GM18867 (cell line): Measurements from ENCODE around the gene C1orf56.

ENCODE experiments used
- ATAC-seq: cut with Tn5 transposase; IDR thresholded peaks from one replicate; pipeline ENCODE4 v1.9.1; 2021; ENCODE audit warnings: mild to moderate bottlenecking, moderate library complexity; ENCODE audit not compliant: unreplicated experiment

The C1orf56 gene, protein sequence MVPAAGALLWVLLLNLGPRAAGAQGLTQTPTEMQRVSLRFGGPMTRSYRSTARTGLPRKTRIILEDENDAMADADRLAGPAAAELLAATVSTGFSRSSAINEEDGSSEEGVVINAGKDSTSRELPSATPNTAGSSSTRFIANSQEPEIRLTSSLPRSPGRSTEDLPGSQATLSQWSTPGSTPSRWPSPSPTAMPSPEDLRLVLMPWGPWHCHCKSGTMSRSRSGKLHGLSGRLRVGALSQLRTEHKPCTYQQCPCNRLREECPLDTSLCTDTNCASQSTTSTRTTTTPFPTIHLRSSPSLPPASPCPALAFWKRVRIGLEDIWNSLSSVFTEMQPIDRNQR

DNA sequence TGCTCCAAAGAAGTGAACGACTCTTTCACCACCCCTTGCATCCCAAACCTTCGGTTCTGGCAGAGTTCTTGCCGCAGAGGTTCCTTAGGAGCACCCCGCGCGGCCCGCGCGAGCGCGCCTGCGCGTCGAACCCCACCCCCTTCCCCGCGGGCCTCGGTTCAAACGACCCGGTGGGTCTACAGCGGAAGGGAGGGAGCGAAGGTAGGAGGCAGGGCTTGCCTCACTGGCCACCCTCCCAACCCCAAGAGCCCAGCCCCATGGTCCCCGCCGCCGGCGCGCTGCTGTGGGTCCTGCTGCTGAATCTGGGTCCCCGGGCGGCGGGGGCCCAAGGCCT is at the start of gene C1orf56:
Gene C1orf56, plus strand, starts transcription at position 161 of the 334 bp plus-strand sequence. Its CDS starts 97 bp downstream, at position 258.
- ATAC-seq = peak; percentile 44

DNA sequence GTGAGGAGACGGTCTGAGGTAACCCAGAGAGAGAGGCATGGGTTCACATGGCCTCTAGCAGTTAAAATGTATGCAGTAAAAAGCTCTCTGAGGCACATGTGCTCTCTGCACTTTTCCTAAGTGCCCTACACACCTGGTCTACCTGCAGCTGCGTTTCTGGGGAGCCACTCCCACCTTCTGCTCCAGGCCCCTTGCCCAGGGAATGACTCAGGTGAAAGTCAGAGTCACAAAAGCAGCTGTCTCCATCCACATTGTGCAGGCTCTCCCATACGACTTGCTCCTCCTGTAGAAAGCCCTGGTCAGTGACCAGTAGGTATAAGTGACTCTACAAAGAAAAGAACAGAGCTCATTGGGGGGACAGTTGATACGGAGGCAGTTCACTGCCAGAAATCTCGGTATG is 49.6 kb upstream of the C1orf56 start:
- ATAC-seq = no peak

DNA sequence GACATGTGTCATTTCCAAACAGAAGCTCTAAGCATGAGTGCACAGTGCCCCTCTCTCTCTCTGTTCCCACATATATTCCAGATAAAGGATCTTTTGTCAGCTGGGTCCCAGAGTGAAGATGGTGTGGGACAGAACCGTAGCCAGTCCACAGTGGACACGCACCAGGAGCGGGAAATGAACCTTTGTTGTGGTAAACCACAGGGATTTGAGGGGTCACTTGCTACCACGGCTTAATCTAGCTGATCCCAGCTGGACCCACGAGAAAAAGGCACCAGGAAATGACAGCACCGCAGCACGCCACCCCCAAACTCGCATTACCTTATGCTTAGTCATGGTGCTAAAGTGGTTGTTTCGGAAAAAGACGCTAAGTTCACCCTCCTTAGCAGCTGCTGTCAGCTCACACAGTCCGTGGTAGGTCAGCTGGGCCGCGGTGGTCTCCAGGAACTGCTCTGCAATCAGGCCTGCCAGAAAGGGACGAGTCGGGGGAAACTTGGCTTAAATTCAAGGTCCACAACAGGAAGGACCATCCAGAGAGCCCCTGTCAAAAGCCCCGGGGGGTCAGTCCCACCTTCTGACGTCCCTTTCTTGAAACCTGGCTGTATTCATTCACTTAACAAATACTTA is 48.4 kb upstream of the C1orf56 start:
- no peak for ATAC-seq

DNA sequence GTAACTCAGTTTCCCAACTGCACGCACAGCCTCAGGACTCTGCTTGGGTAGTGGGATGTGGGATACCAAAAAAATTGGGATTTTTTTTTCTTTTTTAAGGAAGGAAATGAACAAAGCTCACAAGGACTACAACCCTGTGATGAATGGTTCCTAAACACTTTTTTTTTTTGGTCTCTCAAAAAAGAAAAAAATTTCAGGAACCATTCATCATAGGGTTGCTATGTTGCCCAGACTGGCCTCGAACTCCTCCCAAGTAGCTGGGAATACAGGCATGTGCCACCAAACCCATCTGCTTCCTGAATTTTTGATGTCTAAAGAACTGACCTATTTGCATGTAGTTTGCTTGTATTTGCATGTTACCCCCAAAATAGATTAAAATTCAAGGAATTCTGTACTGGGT is 47.6 kb upstream of the C1orf56 start:
- no peak for ATAC-seq

DNA sequence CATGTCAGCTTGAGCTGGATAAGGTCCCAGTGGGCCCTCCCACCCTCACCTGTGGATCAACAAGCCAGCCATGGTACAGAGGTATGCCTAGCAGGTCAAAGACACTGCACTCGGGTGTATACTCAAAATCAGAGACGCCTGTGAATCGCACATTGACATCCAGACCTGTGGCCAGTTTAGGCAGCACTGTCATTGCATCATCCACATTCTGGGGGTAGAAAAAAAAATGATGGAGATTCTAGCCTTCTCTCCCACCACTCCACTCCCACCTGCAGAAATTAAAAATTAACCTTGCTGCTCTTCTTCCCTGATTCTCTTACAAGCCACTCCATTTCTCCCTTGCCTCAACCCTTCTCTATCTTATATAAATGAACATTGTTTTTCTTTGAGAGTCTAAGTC is 47.1 kb upstream of the C1orf56 start:
- no peak for ATAC-seq

DNA sequence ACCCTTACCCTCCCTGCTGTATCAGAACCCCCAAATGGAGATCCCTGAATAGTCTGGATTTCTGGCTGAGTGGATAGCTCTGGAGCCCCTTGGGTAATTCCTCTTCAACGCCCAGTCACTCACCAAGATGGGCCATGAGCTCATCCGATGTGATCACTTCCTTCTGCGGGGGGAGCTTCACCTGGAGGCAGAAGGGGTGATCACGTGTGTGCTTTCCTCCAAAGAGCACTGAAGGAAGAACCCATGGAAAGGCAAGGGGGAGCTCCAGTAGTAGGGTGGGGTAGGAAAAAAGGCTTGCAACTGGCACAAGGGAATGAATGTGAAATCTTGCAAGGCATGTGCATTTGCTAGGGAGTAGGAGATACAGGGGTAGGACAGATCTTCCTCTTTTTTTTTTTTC is 45.9 kb upstream of the C1orf56 start:
- ATAC-seq = no peak

DNA sequence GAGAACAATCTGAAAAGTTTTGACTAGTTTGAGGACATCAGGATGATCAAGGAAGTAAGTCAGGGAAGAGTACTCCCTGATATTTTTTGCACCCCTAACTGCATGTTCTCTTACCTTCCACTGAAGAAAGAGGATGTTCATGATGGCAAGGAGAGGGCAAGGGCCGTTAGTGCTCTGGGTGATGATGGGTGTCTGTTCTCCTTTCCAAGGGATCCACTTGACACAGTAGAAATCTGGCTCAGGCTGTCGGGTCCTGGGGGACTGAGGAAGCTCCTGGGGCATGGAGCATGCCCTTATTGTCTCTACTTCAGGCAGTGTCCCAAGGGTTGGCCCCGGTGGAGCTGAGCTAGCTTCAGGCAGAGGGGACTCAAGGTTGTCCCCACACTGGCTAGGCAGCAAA is 45.5 kb upstream of the C1orf56 start:
- no peak for ATAC-seq

DNA sequence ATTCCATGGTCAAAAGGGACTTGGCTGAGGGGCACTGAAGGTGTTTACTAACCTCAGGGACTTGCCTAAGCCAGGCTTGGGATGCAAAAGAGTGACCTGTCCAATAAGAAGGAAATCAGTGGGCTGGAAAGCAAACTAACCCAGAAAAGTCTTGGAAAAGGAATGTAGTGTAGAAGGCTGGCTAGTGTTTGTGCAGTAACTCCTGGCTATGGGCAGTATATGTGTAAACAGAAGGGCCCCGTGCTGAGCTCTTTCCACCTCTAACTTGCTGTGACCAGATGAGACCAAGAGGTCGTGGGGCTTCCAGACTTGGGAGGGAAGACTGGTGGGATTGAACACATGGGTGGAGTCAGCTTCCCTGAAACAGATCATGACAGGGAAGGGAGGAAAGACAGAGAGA is 44.9 kb upstream of the C1orf56 start:
- no peak for ATAC-seq

DNA sequence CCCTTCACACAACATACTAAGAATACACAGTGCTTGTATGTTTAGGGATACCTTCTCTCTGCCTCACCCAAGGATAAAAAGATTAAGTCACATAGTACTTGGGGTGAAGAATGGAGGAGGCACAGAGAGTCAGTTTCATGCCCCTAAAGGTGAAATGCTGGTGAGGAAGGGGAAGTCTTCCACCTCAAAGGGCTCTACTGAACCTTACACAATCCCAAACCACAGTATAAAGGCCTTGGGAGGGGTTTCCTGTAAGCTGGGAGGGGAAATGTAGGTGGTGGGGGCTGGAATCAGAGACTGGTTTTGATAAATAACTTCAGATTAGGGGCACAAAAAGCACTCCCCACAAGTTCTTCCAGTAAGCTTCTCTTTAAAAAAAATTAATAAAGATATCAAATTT is 44.4 kb upstream of the C1orf56 start:
- ATAC-seq = no peak

DNA sequence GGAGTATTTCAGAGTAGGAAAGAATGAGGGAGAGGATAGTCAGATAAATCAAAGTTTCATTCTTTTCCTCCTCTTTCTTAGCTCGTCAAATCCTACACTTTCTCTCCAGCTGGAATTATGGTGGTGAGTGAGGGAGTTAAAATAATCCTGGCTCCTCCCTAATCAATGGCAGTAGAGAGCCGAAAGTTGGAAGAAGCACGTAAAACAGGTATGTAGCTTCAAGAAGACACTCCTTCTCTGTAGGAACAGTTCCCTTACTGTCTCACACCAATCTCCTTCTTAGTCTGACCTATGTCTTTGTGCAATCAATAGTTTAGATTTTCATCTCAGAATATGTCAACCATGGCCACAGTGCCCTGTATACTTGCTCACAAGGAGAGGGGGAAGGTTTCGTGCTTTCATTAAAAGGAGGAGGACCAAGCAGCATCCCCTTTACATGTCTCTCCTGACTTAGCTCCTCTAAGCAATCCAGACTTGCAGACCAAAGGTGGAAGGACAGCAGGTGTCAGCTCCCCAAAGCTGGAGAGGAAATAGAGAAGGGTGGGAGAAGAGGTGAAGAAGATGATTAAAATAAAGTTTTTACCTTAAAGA is 41.7 kb upstream of the C1orf56 start:
- no peak for ATAC-seq

DNA sequence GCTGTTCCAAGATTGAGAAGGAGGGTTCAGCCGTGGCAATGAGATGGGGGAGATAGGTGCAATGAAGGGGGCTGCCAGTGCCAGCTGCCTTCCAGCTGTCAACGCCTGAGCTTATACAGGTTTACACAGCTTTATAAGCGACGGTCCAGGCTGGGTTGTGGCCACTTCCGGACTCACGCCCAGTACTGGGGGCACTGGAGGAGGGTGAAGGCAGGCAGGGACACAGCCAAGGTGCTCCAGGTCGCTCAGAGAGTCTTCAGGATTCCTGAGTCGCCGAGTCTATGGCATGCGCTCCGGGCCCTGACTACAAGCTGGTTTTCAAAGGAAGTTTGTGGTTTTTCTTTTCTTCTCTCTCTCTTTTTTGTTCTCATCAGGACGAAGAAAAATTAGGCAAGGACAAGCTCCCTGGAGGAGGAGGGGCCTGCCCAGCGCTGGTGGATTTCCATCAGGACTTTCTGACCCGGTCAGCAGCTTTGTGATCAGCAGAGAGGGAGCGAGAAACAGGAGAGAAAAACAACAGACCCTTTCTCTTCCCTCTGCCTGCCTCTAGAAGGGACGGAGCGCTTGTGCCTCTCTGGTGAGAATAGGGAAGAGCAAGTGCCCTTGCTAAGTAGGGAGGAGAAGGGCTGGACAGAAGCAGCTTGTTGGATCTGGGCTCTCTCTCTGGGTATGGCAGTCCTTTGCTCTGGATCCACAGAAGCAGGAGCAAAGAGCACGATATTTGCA is 41.1 kb upstream of the C1orf56 start, which contains the start of gene MINDY1:
Gene MINDY1, minus strand, starts transcription at position 576 of the 726 bp plus-strand sequence. CDS start 4,285 bp downstream, outside the sequence.
- ATAC-seq = no peak

DNA sequence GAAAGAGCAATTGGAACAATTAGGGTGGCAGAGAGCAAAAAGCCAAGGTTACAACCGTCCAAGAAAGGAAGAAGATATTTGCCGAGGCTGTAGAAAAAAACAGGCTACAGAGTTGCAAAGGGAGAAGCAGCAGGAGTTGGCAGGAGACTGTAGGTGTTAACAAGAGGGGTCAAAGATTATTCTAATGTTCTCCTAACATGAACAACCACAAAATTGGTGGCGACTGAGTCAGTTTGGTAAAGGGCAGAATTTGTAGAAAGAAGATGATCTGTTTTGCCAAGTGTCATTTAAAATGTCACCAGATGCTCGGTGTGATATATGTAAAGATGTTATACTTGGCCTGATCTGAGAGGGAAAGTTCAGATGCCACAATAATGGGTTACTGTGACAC is 39.7 kb upstream of the C1orf56 start:
- no peak for ATAC-seq

DNA sequence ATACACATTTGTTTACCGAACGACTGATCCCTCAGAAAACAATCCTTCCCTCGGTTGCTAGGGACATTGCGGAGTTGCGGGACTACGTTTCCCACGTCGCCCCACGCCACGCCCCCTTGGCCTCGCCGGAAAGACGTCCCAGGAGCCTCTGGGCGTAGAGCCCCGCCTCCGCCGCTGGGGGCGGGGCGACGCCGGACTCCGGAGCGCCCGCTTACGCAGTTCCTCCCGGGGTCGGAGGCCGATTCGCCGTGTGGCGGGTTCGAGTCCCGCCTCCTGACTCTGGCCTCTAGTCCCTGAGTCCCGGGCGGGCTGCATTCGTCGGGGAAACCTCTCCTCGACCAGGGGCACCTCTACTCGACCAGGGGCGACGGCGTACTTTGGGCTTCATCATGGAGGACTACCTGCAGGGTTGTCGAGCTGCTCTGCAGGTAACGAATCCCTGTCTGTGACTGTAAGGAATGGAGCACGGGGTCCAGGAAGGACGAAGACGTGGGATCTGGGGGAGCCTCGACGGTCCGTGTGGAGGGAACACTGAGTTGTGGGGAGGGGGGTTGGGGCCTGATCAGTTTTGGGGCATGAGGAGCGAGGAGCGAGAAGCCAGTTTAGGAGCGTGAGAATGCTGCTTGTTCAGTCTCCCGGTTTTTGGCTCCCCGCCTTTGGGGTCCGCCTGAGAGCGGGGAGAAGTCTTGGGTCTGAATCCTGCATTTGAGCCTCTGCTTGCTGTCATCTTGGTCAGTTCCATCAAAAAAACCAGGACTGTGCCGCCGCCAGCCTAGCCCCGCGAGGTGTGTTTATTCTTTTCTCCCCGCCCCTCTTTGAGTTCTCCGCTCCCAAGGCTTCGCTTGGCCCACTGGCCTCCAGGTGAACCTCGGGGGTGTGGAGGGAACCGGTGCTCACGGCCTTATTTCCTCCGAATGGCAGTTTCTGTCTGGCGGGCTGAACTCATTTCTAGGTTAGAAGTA is 39.0 kb upstream of the C1orf56 start, which contains the start of gene PRUNE1:
Gene PRUNE1, plus strand, starts transcription at position 206 of the 962 bp plus-strand sequence. Its CDS starts 184 bp downstream, at position 390.
- ATAC-seq = peak; percentile 81

DNA sequence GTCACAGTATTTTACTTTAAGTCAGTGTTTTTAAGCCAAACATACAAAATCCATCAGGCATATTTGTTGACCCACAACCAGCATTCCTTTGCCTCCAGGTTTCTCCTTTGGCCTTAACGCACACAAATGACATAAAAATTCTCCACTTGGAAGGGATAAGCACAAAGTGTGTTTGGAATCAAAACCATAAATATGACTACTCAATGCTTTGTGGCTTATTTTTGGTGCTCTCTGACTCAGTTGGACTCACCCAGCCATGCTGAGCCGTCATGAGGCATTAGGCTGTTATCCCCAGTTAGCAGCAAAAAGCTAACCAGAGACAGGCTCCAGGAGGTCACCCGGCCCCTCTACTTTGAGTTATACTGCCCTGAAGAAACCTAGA is 38.4 kb upstream of the C1orf56 start:
- ATAC-seq = no peak

DNA sequence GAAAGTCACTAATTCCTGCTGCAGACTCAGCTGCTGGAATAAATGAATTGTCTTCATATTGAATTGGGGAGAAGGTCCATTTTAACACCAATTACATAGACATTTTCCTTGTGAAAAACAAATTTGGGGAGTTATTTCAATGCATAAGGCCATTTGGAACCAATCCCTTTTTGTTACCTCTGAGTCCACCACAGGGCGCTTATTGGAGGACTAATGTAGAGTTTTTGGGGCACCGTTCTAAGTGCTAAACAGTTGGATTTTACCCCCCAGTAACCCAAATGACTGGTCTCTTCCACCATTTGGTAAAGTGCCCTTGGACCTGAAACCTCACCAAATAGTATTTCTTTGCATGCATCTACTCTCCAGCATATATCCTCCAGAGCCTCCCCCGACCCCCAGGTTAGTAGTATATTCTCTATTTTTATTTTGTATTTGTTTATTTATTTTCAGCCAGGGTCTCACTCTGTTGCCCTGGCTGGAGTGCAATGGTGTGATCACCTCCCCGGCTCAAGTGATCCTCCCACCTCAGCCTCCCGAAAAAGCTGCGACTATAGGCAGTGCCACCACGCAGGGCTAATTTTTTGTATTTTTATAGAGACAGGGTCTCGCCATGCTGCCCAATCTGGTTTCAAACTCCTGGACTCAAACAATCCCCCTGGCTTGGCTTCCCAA is 37.7 kb upstream of the C1orf56 start:
- ATAC-seq = no peak

DNA sequence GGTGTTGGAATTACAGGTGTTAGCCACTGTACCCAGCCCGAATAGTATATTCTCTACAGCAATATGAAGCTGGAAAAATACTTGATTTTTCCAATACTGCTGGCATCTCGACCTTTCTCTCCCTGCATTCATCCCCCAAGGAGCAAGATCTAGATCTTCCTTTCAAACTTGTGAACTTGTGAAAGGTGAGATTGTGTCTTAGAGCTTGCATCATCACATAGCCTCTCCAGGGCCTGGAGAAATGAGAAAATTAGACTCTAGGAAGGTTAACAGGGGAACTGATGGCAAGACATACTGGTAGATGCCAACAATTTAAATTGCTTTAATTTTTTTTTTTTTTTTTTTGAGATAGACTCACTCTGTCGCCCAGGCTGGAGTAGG is 37.2 kb upstream of the C1orf56 start:
- ATAC-seq = no peak

DNA sequence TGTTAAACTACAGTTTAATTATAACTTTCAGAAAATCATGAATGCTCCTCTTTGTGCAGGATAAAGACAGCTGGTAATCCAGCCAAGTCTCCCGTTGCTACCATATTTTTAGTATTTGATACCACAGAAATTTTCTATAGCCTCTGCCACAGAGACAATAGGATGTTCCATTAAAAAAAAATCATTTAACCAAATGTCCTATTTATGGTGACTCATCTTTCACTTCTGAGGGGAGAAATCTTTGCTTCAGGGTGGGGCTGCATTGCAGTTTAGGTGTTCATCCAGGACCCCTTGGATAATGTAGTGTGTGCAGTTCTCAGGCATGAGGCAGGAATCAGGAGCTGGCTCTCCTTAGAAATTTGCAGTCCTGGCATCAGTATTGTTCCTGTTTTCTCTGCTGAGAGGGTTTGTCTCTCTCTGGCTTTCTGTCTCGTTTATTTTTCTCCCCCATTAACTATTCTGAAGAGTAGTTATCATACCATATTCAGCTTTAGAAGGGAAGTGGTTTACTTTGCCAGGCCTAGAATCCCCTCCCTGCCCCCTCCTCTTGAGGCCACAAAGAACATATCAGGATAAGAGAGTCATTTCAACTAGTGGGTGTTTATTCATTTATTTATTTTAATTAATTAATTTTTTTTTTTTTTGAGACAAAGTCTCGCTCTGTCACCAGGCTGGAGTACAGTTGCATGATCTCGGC is 36.2 kb upstream of the C1orf56 start:
- no peak for ATAC-seq

DNA sequence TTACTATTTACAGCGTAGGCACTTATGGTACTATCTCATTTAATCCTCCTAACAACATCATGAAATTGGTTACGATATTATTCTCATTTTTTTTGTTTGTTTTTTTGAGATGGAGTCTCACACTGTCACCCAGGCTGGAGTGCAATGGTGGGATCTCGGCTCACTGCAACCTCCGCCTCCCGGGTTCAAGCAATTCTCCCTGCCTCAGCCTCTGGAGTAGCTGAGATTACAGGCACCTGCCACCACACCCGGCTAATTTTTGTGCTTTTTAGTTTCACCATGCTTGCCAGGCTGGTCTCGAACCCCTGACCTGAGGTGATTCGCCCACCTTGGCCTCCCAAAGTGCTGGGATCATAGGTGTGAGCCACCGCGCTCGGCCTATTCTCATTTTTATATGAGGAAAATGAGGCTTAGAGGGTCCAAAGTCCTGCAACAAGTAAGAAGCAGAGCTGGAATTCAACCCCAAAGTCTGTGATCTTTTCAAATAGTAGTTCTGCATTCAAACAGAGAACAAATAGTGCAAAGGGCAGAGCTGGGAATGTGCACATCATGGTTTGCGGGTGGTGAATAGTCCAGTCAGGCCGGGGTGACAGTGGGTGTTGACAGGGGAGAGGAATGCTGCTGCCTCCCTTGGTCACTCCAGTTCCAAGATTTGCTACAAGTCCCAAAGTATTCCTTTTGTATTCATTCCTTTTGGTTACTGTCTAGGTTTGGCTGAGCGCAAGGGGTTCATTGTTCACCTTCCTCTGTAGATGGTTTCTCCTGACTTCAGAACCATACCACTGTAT is 34.7 kb upstream of the C1orf56 start:
- no peak for ATAC-seq
